IPS DF 6.9 (cell line): Measurements from ENCODE around the gene PAK5.

ENCODE experiments used
- DNase-seq: peaks from one replicate; pipeline ENCODE4 v3.0.0-alpha.2; 2013; ENCODE audit warnings: low read depth, low spot score
- H3K27ac ChIP-seq: one replicate; pipeline ENCODE4 v1.5.1; 2013; ENCODE audit warnings: low read length, control low read depth
- H3K27me3 ChIP-seq: 2 replicates; pipeline ENCODE4 v1.6.1; 2013; ENCODE audit warnings: mild to moderate bottlenecking, low read length; ENCODE audit not compliant: control insufficient read depth, insufficient read depth
- H3K36me3 ChIP-seq: 2 replicates; pipeline ENCODE4 v1.6.1; 2013; ENCODE audit warnings: low read length; ENCODE audit not compliant: control insufficient read depth, insufficient read depth
- H3K4me1 ChIP-seq: 2 replicates; pipeline ENCODE4 v1.6.1; 2013; ENCODE audit warnings: low read length; ENCODE audit not compliant: control insufficient read depth, insufficient read depth
- H3K4me3 ChIP-seq: 2 replicates; pipeline ENCODE4 v1.5.1; 2013; ENCODE audit warnings: mild to moderate bottlenecking, low read length
- H3K9me3 ChIP-seq: 2 replicates; pipeline ENCODE4 v1.6.1; 2013; ENCODE audit warnings: low read length, inconsistent platforms; ENCODE audit not compliant: control insufficient read depth, insufficient read depth
- WGBS: extraction: QIAGEN DNeasy Blood & Tissue Kit; methylation state at CpG from one replicate; pipeline ENCODE4 v1.1.7; 2013; ENCODE audit warnings: mixed read lengths, missing lambda C conversion rate; ENCODE audit not compliant: insufficient read length, insufficient coverage; 5-methylcytosine and 5-hydroxymethylcytosine counted together

PAK5 gene

DNA sequence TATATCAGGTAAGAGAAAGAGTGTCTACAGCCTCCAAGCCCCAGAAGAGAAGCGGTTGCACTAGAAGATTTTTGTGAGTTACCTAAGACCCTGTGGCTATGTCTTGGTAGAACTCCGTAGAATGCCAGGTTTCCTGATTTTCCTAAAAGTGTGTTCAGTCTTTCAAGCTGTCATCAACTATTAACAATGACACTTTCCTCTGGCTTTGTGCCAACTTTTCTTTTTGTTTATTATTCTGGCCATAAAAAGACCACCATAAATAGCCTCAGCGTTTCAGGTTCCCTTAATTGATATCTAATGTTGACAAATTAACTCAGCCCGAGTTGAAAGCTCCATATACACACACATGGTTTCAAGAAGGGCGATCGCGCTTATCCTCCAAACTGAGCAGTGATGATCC is 1.2 kb downstream of the PAK5 start:
- no peak for DNase-seq

GRCh38 chr20:9835302-9835701 is 3.6 kb downstream of the PAK5 start:
- WGBS: no CpG with 5 or more reads among the region's 1 CpG
- no peak overlapping the region for H3K4me3 ChIP-seq
- no peaks in the 10 kb centered on the region for H3K9me3 ChIP-seq
- no peak for DNase-seq
- H3K27me3 ChIP-seq: peaks cover 5% of the 10 kb centered on the region; the same call in 1 of the 2 replicates
- H3K36me3 ChIP-seq: no peaks in the 10 kb centered on the region
- H3K27ac ChIP-seq: no peak overlapping the region
- H3K4me1 ChIP-seq: peaks cover 4% of the 10 kb centered on the region

More for the DNA sequence above, 1.2 kb downstream of the PAK5 start:
- no peak overlapping the region for H3K4me3 ChIP-seq
- no CpG with 5 or more reads among the region's 7 CpGs for WGBS
- H3K9me3 ChIP-seq: no peaks in the 10 kb centered on the region
- H3K4me1 ChIP-seq: peaks cover 4% of the 10 kb centered on the region
- H3K27me3 ChIP-seq: peaks cover 5% of the 10 kb centered on the region; the same call in 1 of the 2 replicates
- no peaks in the 10 kb centered on the region for H3K36me3 ChIP-seq
- no peak overlapping the region for H3K27ac ChIP-seq

GRCh38 chr20:9831032-9831431 is 7.8 kb downstream of the PAK5 start:
- Histone ChIP-seq H3K9me3 (no peaks in the 10 kb centered on the region), H3K36me3 (no peaks in the 10 kb centered on the region), H3K27me3 (no peaks in the 10 kb centered on the region), H3K4me1 (peaks cover 2% of the 10 kb centered on the region; the same call in 1 of the 2 replicates), H3K4me3 (no peak overlapping the region), H3K27ac (no peak overlapping the region)
- no CpG with 5 or more reads among the region's 5 CpGs for WGBS
- peak; percentile 1 for DNase-seq

GRCh38 chr20:9829835-9830234 is 9.0 kb downstream of the PAK5 start:
- DNase-seq: peak; percentile 20
- no peaks in the 10 kb centered on the region for H3K9me3 ChIP-seq
- H3K27ac ChIP-seq: no peak overlapping the region
- H3K27me3 ChIP-seq: no peaks in the 10 kb centered on the region
- H3K4me1 ChIP-seq: peaks cover 2% of the 10 kb centered on the region; the same call in 1 of the 2 replicates
- no peak overlapping the region for H3K4me3 ChIP-seq
- no peaks in the 10 kb centered on the region for H3K36me3 ChIP-seq

DNA sequence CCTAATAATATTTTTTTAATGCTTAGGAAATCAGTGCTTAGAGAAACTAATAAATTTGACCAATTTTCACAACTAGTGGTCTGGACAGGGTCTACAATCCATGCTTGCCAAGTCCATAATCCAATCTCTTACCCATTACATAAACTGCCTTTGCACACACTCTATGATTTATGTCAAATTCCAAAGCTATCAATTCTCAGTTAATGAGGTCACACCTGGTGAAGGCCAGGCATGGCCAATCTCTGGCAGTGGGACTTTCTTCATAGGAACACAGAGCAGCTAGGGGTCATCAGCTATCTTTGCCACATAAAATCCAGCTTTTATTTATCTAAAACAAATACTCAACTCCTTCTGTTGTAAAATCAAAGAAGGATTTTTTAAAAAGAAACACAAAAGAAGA is 21.2 kb downstream of the PAK5 start:
- DNase-seq: no peak
- Histone ChIP-seq H3K27me3 (no peaks in the 10 kb centered on the region), H3K9me3 (no peaks in the 10 kb centered on the region), H3K4me3 (no peak overlapping the region), H3K4me1 (no peaks in the 10 kb centered on the region), H3K27ac (no peak overlapping the region), H3K36me3 (no peaks in the 10 kb centered on the region)

DNA sequence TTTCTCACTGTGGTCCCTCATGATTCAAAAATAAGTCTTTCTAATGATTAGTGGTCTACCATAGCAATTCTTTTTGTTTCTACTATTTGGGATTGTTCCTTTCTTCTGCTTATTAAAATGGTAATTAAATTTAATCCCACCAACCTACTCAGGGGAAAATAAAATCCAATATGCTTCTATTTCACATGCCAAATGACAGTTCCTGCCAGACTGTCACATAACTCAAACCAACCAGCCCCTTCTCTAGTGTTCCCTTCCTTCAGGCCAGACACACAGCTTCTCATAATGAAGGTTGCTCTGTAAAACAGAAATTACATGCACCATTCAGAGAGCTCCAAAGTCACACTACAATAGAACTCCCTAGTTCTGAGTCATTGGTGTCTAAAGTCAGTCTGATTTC is 23.2 kb downstream of the PAK5 start:
- no peak for DNase-seq
- Histone ChIP-seq H3K9me3 (no peaks in the 10 kb centered on the region), H3K4me1 (no peaks in the 10 kb centered on the region), H3K27me3 (no peaks in the 10 kb centered on the region), H3K27ac (no peak overlapping the region), H3K4me3 (no peak overlapping the region), H3K36me3 (no peaks in the 10 kb centered on the region)

DNA sequence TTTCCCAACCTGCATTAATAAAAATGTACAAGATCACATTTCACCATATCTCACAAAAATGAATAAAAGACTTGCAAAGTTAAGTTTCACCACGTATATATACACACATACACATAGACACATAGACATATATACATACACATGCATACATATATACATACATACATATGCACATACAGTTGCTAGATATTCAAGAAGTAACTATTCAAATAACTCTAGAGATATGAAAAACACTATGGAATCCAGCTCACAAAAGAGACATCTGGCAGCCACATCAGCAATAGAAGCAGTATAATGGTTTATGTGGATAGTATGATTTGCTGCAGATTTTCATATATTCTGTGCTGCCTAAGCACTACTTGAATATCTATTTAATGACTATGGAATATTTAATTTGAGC is 28.1 kb downstream of the PAK5 start:
- no peak overlapping the region for H3K4me3 ChIP-seq
- no peak overlapping the region for H3K27ac ChIP-seq
- no peaks in the 10 kb centered on the region for H3K9me3 ChIP-seq
- H3K36me3 ChIP-seq: no peaks in the 10 kb centered on the region
- WGBS: no CpG with 5 or more reads among the region's 1 CpG
- no peaks in the 10 kb centered on the region for H3K4me1 ChIP-seq
- no peak for DNase-seq
- no peaks in the 10 kb centered on the region for H3K27me3 ChIP-seq

GRCh38 chr20:9809271-9809670 is 29.6 kb downstream of the PAK5 start:
- Histone ChIP-seq H3K27ac (no peak overlapping the region), H3K9me3 (no peaks in the 10 kb centered on the region), H3K4me1 (no peaks in the 10 kb centered on the region), H3K27me3 (no peaks in the 10 kb centered on the region), H3K36me3 (no peaks in the 10 kb centered on the region), H3K4me3 (no peak overlapping the region)
- DNase-seq: no peak
- no CpG with 5 or more reads among the region's 1 CpG for whole genome bisulfite sequencing

DNA sequence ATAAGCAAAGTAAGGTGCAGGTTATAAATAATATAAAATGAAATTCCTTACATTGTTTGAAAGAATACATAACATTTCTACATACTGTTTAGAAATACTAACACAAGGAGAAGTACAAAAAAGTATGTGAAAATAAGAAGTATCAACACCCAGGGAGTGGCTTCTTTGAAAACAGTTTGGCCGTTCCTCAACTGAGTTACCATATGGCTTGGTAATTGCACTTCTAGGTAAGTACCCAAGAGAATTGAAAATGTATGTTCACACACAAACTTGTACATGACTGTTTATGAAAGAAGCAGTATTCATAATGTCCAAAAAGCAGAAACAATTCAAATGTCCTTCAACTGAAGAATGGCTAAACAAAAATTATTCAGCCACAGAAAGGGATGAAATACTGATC is 30.7 kb downstream of the PAK5 start:
- Histone ChIP-seq H3K36me3 (no peaks in the 10 kb centered on the region), H3K27me3 (no peaks in the 10 kb centered on the region), H3K27ac (no peak overlapping the region), H3K4me3 (no peak overlapping the region), H3K9me3 (no peaks in the 10 kb centered on the region), H3K4me1 (no peaks in the 10 kb centered on the region)
- no CpG with 5 or more reads among the region's 1 CpG for WGBS
- no peak for DNase-seq

DNA sequence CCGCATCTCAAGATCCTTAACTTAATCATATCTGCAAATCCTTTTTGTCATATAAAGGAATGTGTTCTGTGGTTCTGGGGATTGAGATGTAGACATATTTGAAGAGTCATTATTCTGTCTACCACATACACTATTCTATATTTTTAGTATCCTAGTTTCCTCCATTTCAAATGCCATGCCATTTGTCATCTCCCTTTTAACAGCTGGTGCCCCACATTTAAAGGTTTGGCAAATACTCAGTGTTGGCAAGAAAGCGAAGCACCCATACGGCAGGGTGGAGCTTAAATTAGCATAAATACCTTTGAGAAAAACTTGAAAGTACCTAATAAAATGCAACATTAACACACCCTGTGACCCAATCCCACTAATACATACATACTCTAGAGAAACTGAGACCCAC is 31.7 kb downstream of the PAK5 start:
- no peak overlapping the region for H3K27ac ChIP-seq
- WGBS: no CpG with 5 or more reads among the region's 3 CpGs
- no peaks in the 10 kb centered on the region for H3K27me3 ChIP-seq
- no peaks in the 10 kb centered on the region for H3K9me3 ChIP-seq
- H3K4me1 ChIP-seq: no peaks in the 10 kb centered on the region
- no peaks in the 10 kb centered on the region for H3K36me3 ChIP-seq
- DNase-seq: no peak
- no peak overlapping the region for H3K4me3 ChIP-seq

- no peak overlapping the region for H3K4me3 ChIP-seq
- no peak overlapping the region for H3K27ac ChIP-seq
- H3K9me3 ChIP-seq: no peaks in the 10 kb centered on the region
- no peak for DNase-seq
- no peaks in the 10 kb centered on the region for H3K36me3 ChIP-seq
- WGBS: no CpG with 5 or more reads among the region's 1 CpG
- H3K27me3 ChIP-seq: no peaks in the 10 kb centered on the region
- no peaks in the 10 kb centered on the region for H3K4me1 ChIP-seq
These were observed 38.5 kb downstream of the PAK5 start for GRCh38 chr20:9800421-9800820.
